COR-L47 (cell line): ENCODE results near the gene MMP11.
A peak's percentile ranks its signal among the peaks of the same experiment; 100 is the strongest.

Experiments used
- DNase-seq: peaks from one replicate; lab custom pipeline; 2025; lab: John Stamatoyannopoulos, UW

MMP11 gene

DNA sequence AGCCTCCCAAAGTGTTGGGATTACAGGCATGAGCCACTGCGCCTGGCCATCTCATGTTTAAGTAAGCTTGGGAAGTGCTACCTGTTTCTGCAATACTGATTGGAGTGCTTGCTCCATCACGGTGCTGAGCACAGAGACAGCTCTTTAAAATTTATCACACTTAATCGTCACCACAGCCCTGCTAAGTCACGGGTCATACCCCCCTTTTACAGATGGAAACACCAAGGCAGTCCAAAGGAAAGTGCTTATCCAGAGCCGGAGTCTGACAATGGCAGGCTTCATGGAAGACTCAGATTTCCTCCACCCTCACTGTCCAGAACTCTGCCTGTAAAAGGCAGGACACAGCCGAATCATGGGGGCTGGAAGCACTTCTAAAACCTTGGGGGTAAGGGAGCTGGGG is 12.6 kb upstream of the MMP11 start:
- no peak for DNase-seq

GRCh38 chr22:23762842-23763578 is 9.6 kb upstream of the MMP11 start, which contains the start of gene C22orf15:
Gene C22orf15, plus strand, starts transcription at chr22:23762990. Its CDS starts 317 bp downstream, at chr22:23763307.
- no peak for DNase-seq

GRCh38 chr22:23763579-23763945 is 9.1 kb upstream of the MMP11 start:
- no peak for DNase-seq

- no peak for DNase-seq
Observed at GRCh38 chr22:23763954-23764353, 8.7 kb upstream of the MMP11 start.

DNA sequence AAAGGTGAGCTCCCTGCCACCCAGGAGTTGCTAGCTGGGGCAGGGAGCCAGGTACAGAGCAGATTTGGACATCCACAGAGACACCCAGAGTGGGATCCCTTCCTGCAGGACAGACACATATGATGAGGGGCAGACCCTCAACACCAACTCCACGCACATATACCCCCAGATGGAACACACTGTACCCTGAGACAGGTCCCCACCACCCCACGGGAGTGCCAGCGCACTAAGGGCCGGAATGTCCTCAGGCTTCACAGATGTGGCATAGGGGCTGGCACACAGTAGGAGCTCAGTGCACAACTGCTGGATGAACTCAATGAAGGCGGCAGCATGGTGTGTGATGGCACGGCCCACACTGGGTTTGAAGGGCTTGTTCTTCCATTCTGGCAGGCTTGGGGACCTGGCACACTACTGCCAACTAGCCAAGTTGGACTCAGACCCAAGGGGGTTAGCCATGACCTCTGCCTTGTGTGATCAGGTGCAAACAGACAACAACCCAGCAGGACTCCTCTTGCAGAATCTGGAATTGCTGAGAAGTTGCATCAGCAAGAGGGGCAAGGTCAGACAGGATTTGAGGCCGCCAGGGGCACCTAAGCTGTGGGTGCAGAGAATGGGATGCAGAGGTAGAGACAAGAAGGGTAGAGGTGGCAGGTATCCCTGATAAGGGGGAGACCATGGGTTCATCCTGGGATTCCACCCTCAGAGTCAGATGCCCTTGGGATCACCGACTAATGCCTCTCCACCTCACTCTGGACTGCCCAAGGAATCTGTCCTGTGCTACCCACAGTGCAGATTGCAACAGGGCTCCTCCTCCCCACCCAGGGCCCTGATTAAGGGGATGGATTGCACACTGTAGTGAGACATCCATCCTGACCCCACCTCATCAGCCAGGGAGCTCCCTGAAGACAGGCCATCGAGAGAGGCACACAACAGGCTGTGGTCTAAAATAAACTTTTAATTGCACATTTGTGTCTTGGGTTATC is 7.5 kb upstream of the MMP11 start:
- DNase-seq: no peak

DNA sequence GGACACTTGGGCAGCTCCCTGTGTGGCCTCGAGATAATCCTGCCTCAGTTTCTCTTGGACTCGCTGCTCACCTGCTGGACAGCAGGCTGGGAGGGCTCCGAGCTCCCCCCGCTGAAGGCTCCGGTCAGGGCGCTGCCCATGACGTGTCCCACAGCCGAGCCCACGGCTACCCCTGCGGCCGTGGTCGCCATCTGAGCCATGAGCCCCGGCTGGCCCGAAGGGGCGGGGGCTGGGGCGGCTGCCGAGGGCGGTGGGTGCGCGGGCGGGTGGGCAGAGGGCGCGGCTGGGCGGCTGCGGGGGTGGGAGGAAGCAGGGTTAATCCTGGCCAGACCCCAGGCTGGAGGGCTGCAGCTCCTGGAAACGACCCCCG is 5.4 kb upstream of the MMP11 start:
- no peak for DNase-seq

DNA sequence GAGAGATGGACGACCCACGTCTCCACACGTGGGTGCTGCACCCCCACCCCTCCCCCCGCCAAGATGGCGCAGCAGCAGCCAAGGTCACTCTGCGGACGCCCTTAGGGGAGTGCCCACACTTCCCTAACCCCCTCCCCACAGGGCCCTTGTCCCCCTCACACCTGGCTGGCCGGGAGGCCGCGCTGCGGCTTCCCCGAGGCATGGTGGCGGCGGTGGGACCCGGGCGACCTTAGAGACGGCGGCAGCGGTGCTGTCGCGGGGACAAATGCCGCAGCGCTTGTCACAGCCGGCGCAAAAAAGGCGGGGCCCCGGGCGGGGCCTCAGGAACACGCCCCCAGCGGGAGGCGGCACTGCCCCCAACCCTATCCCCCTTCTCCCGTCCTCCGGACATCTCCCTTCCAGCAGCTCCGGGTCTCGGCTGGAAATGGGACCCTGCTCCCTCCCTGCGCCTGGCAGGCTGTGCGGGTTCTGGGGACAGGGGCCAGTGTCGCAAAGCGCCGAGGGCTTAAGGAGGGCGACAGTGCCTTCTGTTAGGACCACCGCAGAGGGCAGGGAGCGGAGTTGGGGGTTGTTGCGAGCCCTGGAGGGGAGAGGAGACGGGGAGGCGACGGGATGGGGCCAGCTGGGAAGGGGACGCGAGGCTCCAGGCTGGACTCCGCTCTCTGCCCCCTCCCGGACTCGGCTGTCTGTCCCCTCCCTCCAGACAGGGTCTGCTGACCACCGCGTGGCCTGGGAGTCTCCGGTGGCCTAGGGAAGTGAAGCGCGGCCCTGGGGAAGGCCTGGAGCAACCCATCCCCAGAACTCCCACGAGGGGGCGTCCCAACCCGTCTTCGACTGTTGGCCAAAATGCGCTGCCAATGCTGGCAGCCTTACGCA is 4.7 kb upstream of the MMP11 start, which contains the start of gene CHCHD10:
TSS of gene CHCHD10 (minus strand) at position 300 of the 876 bp plus-strand sequence. CDS start at position 202, 98 bp downstream.
- DNase-seq: peak; percentile 79

DNA sequence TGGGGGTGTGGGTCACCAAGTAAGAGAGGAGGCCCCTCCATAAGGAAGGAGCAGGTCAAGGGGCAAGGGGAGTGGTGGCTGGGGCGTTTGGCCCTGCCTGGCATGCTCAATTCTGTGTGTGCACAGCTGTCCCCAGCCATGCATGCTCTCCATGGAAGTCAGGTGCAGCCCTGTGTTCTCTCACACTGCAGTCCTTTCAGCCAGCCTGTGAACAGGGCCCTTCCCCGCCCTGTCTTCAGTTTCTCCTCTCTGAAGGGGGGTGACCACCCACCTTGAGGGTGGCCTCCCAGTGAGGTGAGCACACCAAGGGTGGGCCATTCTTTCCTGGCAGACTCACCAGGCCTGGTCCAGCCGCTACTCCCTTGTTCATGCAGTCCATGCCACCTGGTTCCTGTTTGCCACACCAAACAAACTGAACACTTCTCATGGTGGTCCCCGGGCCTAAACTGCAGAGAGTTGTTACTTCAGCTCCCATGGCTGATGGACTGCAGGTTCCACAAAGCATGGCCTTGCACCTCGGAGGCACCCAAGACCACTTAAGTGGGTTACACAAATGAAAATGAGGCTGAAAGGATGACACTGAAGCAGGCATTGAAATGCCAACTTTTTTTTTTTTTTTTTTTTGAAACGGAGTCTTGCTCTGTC is 3.2 kb upstream of the MMP11 start:
- peak; percentile 28 for DNase-seq

DNA sequence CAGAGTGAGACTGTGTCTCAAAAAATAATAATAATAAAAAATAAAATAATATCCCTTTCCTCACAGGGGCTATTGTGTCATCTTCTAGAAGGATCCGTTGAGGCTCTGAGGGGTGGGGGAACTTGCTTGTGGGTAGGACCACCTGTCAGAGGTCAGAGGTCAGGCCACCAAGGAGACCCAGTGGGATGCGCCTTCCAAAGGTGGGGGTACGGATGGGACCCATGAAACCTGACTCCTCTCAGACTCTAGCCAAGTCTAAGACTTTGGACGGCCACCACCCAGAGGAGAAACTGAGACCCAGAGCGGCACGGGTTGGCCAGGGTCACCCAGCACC is 367 bp upstream of the MMP11 start:
- no peak for DNase-seq

GRCh38 chr22:23773483-23774113 is 949 bp downstream of the MMP11 start:
- DNase-seq: no peak

GRCh38 chr22:23774114-23774921 is 1.7 kb downstream of the MMP11 start:
- no peak for DNase-seq

GRCh38 chr22:23774922-23775436 is 2.3 kb downstream of the MMP11 start:
- DNase-seq: no peak

DNA sequence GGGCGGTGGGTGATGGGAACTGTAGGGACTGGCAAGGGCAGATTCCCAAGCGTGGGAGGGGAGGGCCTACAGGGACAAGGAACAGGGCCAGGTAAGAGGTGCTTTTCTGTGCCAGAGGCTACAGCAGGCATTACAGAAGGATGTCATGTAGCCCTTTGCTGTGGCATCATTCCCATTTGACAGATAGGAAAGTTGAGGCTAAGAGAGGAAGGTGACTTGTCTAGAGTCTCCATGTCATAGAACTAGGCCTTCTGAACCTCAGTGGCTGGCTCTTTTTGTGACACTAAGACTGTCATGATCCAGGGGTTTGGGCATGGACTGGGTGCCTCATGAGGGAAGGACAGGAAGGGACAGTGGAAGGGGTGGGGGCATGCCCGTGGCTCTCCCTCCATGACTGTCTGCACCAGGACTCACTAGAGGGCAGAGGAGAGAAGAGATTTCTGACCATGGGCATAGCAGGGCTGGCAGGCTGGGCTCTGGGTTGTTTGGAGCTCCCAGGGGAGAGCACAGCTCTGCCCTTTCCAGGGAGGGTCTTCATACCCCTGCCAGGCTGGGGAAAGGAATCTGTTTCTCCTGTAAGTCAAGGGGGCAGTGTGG is 3.2 kb downstream of the MMP11 start:
- DNase-seq: no peak

GRCh38 chr22:23777776-23778576 is 5.3 kb downstream of the MMP11 start:
- DNase-seq: peak; percentile 55

DNA sequence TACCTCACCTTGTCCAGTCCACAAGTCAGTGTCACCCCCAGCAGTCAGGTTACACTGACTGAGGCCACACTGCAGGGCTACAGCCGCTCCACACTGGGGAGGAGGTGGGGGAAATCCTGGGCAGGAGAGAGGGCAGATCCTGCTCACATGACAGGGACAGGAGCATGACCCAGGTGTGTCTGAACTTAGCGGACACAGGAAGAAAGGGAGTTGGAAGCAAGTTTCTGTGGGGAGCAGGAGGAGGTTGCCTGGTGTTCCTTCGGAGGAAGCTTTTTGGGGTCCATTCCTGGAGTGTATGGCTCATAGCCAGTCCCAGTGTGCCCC is 5.9 kb downstream of the MMP11 start:
- DNase-seq: no peak

GRCh38 chr22:23779083-23779482 is 6.4 kb downstream of the MMP11 start:
- DNase-seq: no peak

GRCh38 chr22:23779731-23780130 is 7.1 kb downstream of the MMP11 start:
- DNase-seq: no peak

DNA sequence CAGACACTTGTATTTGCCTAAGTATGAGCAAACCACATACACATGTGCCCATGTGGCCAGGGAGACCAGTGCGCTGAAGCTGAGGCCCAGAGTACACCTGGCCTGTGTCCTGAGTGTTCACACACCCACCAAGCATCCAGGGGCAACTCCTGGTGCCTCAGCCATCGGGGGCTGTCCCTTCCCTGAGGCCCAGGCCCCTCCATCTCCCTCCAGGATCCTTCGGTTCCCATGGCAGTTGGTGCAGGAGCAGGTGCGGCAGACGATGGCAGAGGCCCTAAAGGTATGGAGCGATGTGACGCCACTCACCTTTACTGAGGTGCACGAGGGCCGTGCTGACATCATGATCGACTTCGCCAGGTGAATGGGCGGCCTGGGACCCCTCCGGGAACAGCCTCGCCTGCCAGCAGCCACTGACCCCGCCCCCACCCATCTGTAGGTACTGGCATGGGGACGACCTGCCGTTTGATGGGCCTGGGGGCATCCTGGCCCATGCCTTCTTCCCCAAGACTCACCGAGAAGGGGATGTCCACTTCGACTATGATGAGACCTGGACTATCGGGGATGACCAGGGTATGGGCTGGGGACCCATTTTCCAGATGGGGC is 7.6 kb downstream of the MMP11 start:
- DNase-seq: no peak

DNA sequence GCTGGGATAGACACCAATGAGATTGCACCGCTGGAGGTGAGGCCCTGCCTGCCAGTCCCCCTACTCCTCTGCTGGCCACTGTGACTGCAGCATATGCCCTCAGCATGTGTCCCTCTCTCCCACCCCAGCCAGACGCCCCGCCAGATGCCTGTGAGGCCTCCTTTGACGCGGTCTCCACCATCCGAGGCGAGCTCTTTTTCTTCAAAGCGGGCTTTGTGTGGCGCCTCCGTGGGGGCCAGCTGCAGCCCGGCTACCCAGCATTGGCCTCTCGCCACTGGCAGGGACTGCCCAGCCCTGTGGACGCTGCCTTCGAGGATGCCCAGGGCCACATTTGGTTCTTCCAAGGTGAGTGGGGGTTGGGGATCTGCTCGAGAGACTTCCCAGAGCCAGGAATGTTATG is 8.4 kb downstream of the MMP11 start:
- no peak for DNase-seq
